ENCODE measurements around the gene NUB1. TPM values are rescaled to one million over a fixed set of nuclear protein-coding genes. Genes with fewer than 3 reads are reported as not detected.

The NUB1 gene
- polyA plus RNA-seq, 1 of the 3 experiments (the other 2 are of a cell fraction): 54.0 TPM

GRCh38 chr7:151322906-151323305, 18.7 kb upstream of the NUB1 start:
- no peaks in the 10 kb centered on the region for H4K20me1 ChIP-seq (ENCODE audit: insufficient read depth)
- H2AFZ ChIP-seq (ENCODE audit: low read depth): no peak overlapping the region
- 0 out of 2 replicates have a peak, but pooled peaks cover 10% of the 10 kb centered on the region for H3K9me3 ChIP-seq
- ChIA-PET POLR2A (interaction anchor here (0.7 kb wide), 1 partner anchor 18 kb away, joined by 3 read pairs; the partner anchor contains the start of gene NUB1), CTCF (interaction anchor here (1.6 to 13.4 kb wide), 5 partner anchors 7 to 79 kb away, joined by 4 to 237 read pairs (median 53); no protein-coding TSS in a partner anchor)
- no peak for TF ChIP-seq FOXM1 (IDR thresholded peaks at IDR 0.05; ENCODE audit: low read depth)
- TF ChIP-seq EP300 (IDR thresholded peaks at IDR 0.05; ENCODE audit: borderline replicate concordance in 1 of 2, low read depth in 1 of 2, low read length in 1 of 2): no peak
- no peak for TF ChIP-seq FOXJ3 (CRISPR knock-in tag; IDR thresholded peaks at IDR 0.05)
- TF ChIP-seq MEF2A (IDR thresholded peaks at IDR 0.05; ENCODE audit: borderline replicate concordance, low read depth): no peak
- no peak for TF ChIP-seq NFIC (IDR thresholded peaks at IDR 0.05; ENCODE audit: borderline replicate concordance)
- H3K9me2 ChIP-seq: no peaks in the 10 kb centered on the region
- no peak overlapping the region for H3K4me2 ChIP-seq
- H3K4me1 ChIP-seq (ENCODE audit: control insufficient read depth in 1 of 2, insufficient read depth in 2 of 2, low read depth in 1 of 2, low read length in 1 of 2): no peaks in the 10 kb centered on the region
- H3K36me3 ChIP-seq (replicated peaks in 1 of 2; ENCODE audit: control insufficient read depth in 1 of 2, insufficient read depth in 2 of 2, low read length in 1 of 2): no peaks in the 10 kb centered on the region
- H3K27ac ChIP-seq (ENCODE audit: low read depth in 2 of 2, low read length in 1 of 2): no peak overlapping the region
- H3F3A ChIP-seq (replicated peaks; ENCODE audit: insufficient read depth): no peaks in the 10 kb centered on the region
- no peak overlapping the region for H3K4me3 ChIP-seq (ENCODE audit: low read depth in 2 of 2, low read length in 1 of 2)
- H3K79me2 ChIP-seq (ENCODE audit: insufficient read depth): no peaks in the 10 kb centered on the region
- no peak overlapping the region for H3K9ac ChIP-seq
- H3K27me3 ChIP-seq (ENCODE audit: insufficient read depth): no peaks in the 10 kb centered on the region; the same call in 1 of the 2 replicates
- no peak for DNase-seq

GRCh38 chr7:151327022-151327421, 14.6 kb upstream of the NUB1 start:
- no peak overlapping the region for H2AFZ ChIP-seq (ENCODE audit: low read depth)
- ChIA-PET POLR2A (no interaction called here), CTCF (interaction anchor here (0.8 to 13.4 kb wide), 4 partner anchors 11 to 431 kb away, joined by 4 to 152 read pairs (median 31); no protein-coding TSS in a partner anchor)
- H3K9me2 ChIP-seq: no peaks in the 10 kb centered on the region
- H4K20me1 ChIP-seq (ENCODE audit: insufficient read depth): no peaks in the 10 kb centered on the region
- 26% methylated on average over 2 of the region's 2 CpGs for WGBS (ENCODE audit: low lambda C conversion rate)
- H3K27ac ChIP-seq (ENCODE audit: low read depth in 2 of 2, low read length in 1 of 2): no peak overlapping the region
- TF ChIP-seq SMC3 (IDR thresholded peaks at IDR 0.05; ENCODE audit: low read depth, low read length): no peak
- TF ChIP-seq TAF1 (IDR thresholded peaks at IDR 0.05; ENCODE audit: borderline replicate concordance, low read depth, low read length): no peak
- no peak for TF ChIP-seq MAX (IDR thresholded peaks at IDR 0.05; ENCODE audit: low read depth)
- no peak for TF ChIP-seq NFIC (IDR thresholded peaks at IDR 0.05; ENCODE audit: borderline replicate concordance)
- no peak for TF ChIP-seq USF1 (IDR thresholded peaks at IDR 0.05; ENCODE audit: borderline replicate concordance, low read depth)
- no peak for TF ChIP-seq ELF1 (IDR thresholded peaks at IDR 0.05)
- TF ChIP-seq TCF12 (IDR thresholded peaks at IDR 0.05): no peak
- no peak for DNase-seq
- H3K4me2 ChIP-seq: no peak overlapping the region
- H3K36me3 ChIP-seq (replicated peaks in 1 of 2; ENCODE audit: control insufficient read depth in 1 of 2, insufficient read depth in 2 of 2, low read length in 1 of 2): no peaks in the 10 kb centered on the region
- no peak overlapping the region for H3K9ac ChIP-seq
- no peak overlapping the region for H3K4me3 ChIP-seq (ENCODE audit: low read depth in 2 of 2, low read length in 1 of 2)
- H3K9me3 ChIP-seq: no peaks in the 10 kb centered on the region
- no peaks in the 10 kb centered on the region for H3F3A ChIP-seq (replicated peaks; ENCODE audit: insufficient read depth)
- H3K4me1 ChIP-seq (ENCODE audit: control insufficient read depth in 1 of 2, insufficient read depth in 2 of 2, low read depth in 1 of 2, low read length in 1 of 2): no peaks in the 10 kb centered on the region; a peak in 1 of 4 replicates
- H3K79me2 ChIP-seq (ENCODE audit: insufficient read depth): no peaks in the 10 kb centered on the region
- no peaks in the 10 kb centered on the region; the same call in 1 of the 2 replicates for H3K27me3 ChIP-seq (ENCODE audit: insufficient read depth)

GRCh38 chr7:151327659-151328058, 14.0 kb upstream of the NUB1 start:
- WGBS (ENCODE audit: low lambda C conversion rate): 33% methylated on average over 2 of the region's 2 CpGs
- H3K4me3 ChIP-seq (ENCODE audit: low read depth in 2 of 2, low read length in 1 of 2): no peak overlapping the region
- no peaks in the 10 kb centered on the region for H3F3A ChIP-seq (replicated peaks; ENCODE audit: insufficient read depth)
- no peak for DNase-seq
- no peak overlapping the region for H2AFZ ChIP-seq (ENCODE audit: low read depth)
- H3K4me2 ChIP-seq: no peak overlapping the region
- H3K9ac ChIP-seq: no peak overlapping the region
- H3K4me1 ChIP-seq (ENCODE audit: control insufficient read depth in 1 of 2, insufficient read depth in 2 of 2, low read depth in 1 of 2, low read length in 1 of 2): no peaks in the 10 kb centered on the region; a peak in 1 of 4 replicates
- POLR2A ChIA-PET: no interaction called here
- H3K36me3 ChIP-seq (replicated peaks in 1 of 2; ENCODE audit: control insufficient read depth in 1 of 2, insufficient read depth in 2 of 2, low read length in 1 of 2): no peaks in the 10 kb centered on the region
- no peak overlapping the region for H3K27ac ChIP-seq (ENCODE audit: low read depth in 2 of 2, low read length in 1 of 2)
- H3K9me2 ChIP-seq: no peaks in the 10 kb centered on the region
- no peaks in the 10 kb centered on the region; the same call in 1 of the 2 replicates for H3K27me3 ChIP-seq (ENCODE audit: insufficient read depth)
- CTCF ChIA-PET: interaction anchor here (0.8 to 13.4 kb wide), 4 partner anchors 11 to 431 kb away, joined by 4 to 152 read pairs (median 31); no protein-coding TSS in a partner anchor
- no peaks in the 10 kb centered on the region for H3K9me3 ChIP-seq
- H3K79me2 ChIP-seq (ENCODE audit: insufficient read depth): no peaks in the 10 kb centered on the region
- no peaks in the 10 kb centered on the region for H4K20me1 ChIP-seq (ENCODE audit: insufficient read depth)
- TF ChIP-seq TAF1 (IDR thresholded peaks at IDR 0.05; ENCODE audit: borderline replicate concordance, low read depth, low read length): no peak
- no peak for TF ChIP-seq EZH2phosphoT487 (IDR thresholded peaks at IDR 0.05; ENCODE audit: borderline replicate concordance, low read depth)
- no peak for TF ChIP-seq REST (IDR thresholded peaks at IDR 0.05; ENCODE audit: low read depth, low read length)
- no peak for TF ChIP-seq POLR2AphosphoS5 (IDR thresholded peaks at IDR 0.05; ENCODE audit: low read depth, low read length)
- TF ChIP-seq SIN3A (IDR thresholded peaks at IDR 0.05; ENCODE audit: borderline replicate concordance, low read depth, low read length): no peak
- TF ChIP-seq USF2 (IDR thresholded peaks at IDR 0.05; ENCODE audit: borderline replicate concordance, low read depth, low read length): no peak
- TF ChIP-seq CHD2 (IDR thresholded peaks at IDR 0.05; ENCODE audit: low read length, partially characterized antibody): no peak
- TF ChIP-seq NFIC (IDR thresholded peaks at IDR 0.05; ENCODE audit: borderline replicate concordance): no peak

Measured in SK-N-SH (cell line).